ENCODE measurements around the gene EMX1. TPM values are rescaled to one million over a fixed set of nuclear protein-coding genes. Genes with fewer than 3 reads are reported as not detected.

EMX1 gene
- total RNA-seq, 4 donors from 2014 or later, result 0.21 TPM; not detected in 3

DNA sequence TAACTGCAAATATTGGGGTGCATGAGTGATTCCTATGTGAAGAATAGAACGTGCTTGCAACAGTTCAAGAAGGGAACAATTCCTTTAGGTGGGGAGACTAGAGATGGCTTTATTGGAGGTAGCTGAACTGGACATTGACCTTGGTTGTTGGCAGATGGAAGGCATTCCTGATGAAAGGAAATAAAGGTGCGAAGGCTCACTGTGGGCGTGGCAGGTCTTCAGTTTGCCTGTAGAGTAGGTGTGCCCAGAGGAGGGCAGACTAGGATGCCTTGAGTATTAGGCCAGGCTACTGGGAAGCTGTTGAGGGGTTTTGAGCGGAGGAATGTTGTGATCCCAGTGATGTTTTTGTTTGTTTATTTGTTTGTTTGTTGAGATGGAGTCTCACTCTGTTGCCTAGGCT lies 27.3 kb upstream of the EMX1 start:
- H3K9me3 ChIP-seq, result no peaks in the 10 kb centered on the region
- DNase-seq, result no peak
- peaks cover 0 to 5% of the 10 kb centered on the region in 2 donors for H3K4me1 ChIP-seq
- TF ChIP-seq, protein P1, sequence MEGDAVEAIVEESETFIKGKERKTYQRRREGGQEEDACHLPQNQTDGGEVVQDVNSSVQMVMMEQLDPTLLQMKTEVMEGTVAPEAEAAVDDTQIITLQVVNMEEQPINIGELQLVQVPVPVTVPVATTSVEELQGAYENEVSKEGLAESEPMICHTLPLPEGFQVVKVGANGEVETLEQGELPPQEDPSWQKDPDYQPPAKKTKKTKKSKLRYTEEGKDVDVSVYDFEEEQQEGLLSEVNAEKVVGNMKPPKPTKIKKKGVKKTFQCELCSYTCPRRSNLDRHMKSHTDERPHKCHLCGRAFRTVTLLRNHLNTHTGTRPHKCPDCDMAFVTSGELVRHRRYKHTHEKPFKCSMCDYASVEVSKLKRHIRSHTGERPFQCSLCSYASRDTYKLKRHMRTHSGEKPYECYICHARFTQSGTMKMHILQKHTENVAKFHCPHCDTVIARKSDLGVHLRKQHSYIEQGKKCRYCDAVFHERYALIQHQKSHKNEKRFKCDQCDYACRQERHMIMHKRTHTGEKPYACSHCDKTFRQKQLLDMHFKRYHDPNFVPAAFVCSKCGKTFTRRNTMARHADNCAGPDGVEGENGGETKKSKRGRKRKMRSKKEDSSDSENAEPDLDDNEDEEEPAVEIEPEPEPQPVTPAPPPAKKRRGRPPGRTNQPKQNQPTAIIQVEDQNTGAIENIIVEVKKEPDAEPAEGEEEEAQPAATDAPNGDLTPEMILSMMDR (IDR thresholded peaks at IDR 0.05), result no peak
- no peak for TF ChIP-seq POLR2A (IDR thresholded peaks at IDR 0.05)
- no peak overlapping the region for H3K4me3 ChIP-seq
- no peaks in the 10 kb centered on the region for H3K36me3 ChIP-seq
- no peaks in the 10 kb centered on the region for H3K27me3 ChIP-seq
- H3K27ac ChIP-seq, result no peak overlapping the region
- intact Hi-C loops (cut with DNase I; ENCODE audit: low total_unique reads), result no loop called here

DNA sequence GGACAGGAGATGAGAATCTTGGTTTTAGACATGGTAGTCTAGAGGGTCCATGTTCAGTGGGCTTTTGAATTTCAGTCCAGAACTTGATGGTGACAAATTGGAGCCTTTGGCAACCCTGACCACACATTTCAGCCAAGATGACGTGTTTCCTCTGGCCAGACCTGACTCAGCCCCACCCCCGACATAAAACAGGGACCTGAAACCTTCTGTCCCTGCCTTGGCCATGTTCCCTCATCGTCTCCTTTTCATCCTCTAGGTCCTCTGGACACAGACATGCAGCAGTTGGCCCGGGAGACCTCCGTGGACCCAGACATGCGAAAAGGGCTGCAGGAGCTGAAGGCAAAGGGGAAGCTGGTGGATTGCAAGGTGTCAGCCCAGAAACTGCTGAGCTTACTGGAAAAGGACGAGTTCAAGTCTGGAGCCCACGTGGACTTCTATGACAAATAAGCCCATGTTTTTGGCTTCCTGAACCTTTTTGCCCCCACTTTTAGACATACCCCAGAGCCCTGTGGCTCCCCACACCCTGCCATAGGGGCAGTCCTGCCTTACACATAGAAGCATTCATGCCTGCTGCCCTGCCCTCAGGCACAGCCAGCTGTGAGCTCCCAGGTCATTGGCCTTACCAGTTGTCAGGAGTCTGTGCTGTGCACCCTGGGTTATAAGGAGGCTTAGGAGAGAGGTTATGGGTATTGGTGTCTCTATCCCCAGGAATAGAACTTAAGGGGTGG lies 26.1 kb upstream of the EMX1 start:
- Histone ChIP-seq H3K4me1 (peaks cover 0 to 5% of the 10 kb centered on the region in 2 donors), H3K36me3 (no peaks in the 10 kb centered on the region), H3K4me3 (no peak overlapping the region), H3K9me3 (no peaks in the 10 kb centered on the region), H3K27me3 (no peaks in the 10 kb centered on the region), H3K27ac (no peak overlapping the region)
- no peak for DNase-seq
- intact Hi-C loops (cut with DNase I; ENCODE audit: low total_unique reads), result no loop called here
- TF ChIP-seq POLR2A (IDR thresholded peaks at IDR 0.05), result no peak

DNA sequence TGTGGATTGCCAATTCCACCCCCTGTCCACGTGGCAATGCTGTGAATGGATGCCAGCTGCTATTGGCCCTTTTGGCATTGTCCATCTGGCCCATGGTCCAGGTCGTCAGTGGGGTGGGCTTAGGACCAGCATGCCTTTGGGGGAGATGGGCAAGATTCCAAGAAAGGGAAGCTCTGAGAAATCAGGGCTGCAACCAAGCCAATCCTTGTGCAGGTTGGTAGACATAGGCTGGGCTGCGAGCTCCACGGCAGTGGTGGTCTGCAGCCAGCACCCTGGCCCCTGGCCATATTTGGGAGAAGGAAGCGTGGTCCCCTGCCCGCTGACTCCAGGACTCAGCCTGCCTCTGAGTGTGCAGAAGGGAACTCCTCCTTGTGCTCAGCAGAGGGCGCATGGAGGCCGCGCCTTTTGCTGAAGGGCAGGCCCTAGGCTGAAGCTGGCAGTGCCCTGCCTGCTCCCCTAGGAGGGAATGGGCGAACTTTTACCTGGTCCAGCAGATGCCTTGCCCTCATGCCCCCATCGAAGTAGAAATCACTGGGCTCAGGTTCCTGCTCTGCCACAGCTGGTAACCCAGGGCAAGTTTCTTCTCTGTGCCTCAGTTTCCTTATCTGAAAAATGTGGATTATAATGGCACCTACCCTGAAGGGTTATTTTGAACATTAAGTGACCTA lies 24.7 kb upstream of the EMX1 start:
- DNase-seq, result peak in 1 of 2 donors; percentile 49
- TF ChIP-seq, protein P1 (IDR thresholded peaks at IDR 0.05), result peak; percentile 59 to 67 (median 62)
- no peak for TF ChIP-seq POLR2A (IDR thresholded peaks at IDR 0.05)
- Histone ChIP-seq H3K4me3 (no peak overlapping the region), H3K9me3 (no peaks in the 10 kb centered on the region), H3K27ac (no peak overlapping the region), H3K36me3 (no peaks in the 10 kb centered on the region), H3K4me1 (peaks cover 0 to 5% of the 10 kb centered on the region in 2 donors), H3K27me3 (no peaks in the 10 kb centered on the region)
- intact Hi-C loops (cut with DNase I; ENCODE audit: low total_unique reads), result no loop called here

DNA sequence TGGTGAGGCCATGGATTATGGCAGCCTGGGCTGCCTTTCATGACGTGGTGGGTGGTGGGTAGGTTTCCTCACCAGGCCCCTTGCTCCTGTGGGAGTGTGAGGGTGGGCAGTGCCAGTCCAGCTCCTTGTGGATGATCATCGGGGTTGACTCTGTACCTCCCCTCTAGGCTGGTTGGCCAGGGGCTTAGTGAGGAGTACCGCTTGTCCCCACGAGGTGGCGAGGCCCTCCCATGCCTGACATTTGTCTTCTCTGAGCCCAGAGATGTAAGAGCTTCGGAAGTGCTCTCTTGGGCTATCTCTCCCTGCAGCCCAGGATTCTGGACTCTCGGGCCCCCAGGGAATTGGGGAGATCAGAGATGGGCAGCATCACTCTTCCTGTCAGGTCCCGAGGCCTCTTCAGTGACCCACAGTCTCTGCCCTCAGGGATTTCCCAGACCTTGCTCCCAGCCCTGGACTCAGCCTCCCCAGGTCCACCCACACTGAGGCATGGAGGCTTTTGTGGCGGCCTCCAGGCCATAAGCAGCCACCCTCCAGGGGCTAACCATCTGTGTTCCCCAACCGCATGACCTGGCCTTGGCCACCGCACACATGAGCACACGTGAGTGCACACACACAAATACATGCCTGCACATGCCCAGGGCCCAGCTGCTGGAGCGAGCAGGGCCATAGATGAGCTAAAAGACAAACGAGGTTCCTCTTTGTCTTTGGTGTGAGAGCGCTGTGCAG lies 23.6 kb upstream of the EMX1 start:
- no peak for TF ChIP-seq POLR2A (IDR thresholded peaks at IDR 0.05)
- TF ChIP-seq, protein P1 (IDR thresholded peaks at IDR 0.05), result peak in 3 of 4 experiments; percentile 19 to 42 (median 33)
- H3K9me3 ChIP-seq, result no peaks in the 10 kb centered on the region
- H3K36me3 ChIP-seq, result no peaks in the 10 kb centered on the region
- H3K27me3 ChIP-seq, result no peaks in the 10 kb centered on the region
- DNase-seq, result peak in 1 of 2 donors; percentile 28
- intact Hi-C loops (cut with DNase I; ENCODE audit: low total_unique reads), result no loop called here
- no peaks in the 10 kb centered on the region for H3K4me1 ChIP-seq
- no peak overlapping the region for H3K27ac ChIP-seq
- H3K4me3 ChIP-seq, result no peak overlapping the region

DNA sequence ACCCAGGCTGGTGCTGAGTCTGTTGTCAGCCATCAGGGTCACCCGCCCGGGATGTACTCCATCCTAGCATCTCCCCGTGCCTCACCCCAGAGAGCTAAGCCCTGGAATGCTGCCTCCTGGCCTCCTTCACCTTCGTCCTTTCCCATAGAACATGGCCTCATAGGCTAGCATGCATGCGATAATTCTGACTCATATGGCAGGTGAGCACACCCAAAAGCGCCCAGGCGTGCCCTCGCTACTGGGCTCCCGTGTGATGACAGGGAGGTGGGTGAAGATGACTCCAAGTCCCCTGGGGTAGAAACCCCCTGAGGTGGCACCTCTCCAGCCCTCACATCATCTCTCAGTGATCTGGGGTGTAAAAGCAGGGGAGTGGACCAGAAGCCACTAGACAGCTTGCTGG lies 22.8 kb upstream of the EMX1 start:
- Histone ChIP-seq H3K9me3 (no peaks in the 10 kb centered on the region), H3K27ac (no peak overlapping the region), H3K36me3 (no peaks in the 10 kb centered on the region), H3K4me1 (no peaks in the 10 kb centered on the region), H3K4me3 (no peak overlapping the region), H3K27me3 (no peaks in the 10 kb centered on the region)
- intact Hi-C loops (cut with DNase I; ENCODE audit: low total_unique reads), result no loop called here
- DNase-seq, result no peak
- no peak for TF ChIP-seq POLR2A (IDR thresholded peaks at IDR 0.05)
- TF ChIP-seq, protein P1 (IDR thresholded peaks at IDR 0.05), result no peak
